Lung (tissue), 12 donors: Measurements from ENCODE around the gene SBF2. TPM values are rescaled to one million over a fixed set of nuclear protein-coding genes. Genes with fewer than 3 reads are reported as not detected.

Source experiments
- ATAC-seq: fragments of 200-7000 bp; cut with Tn5 transposase; one replicate; pipeline ENCODE4 v1.9.1; 2020; ENCODE audit warnings: moderate number of reproducible peaks; ENCODE audit not compliant: insufficient read depth, low FRiP score
- DNase-seq, 3 donors: peaks; one replicate each; pipeline ENCODE4 v3.0.0-alpha.2; 2013 to 2017
- H3K27ac ChIP-seq, 2 donors: one replicate each; pipeline ENCODE4 v1.5.1; 2013; ENCODE audit warnings: mild to moderate bottlenecking in 2 of 2, moderate library complexity in 2 of 2, control low read depth in 1 of 2, inconsistent platforms in 1 of 2, low read depth in 1 of 2, low read length in 1 of 2
- H3K27me3 ChIP-seq, 3 donors: one replicate each; pipeline ENCODE4 v1.5.1; 2013; ENCODE audit warnings: low read length in 2 of 3; ENCODE audit not compliant: control insufficient read depth in 3 of 3, insufficient read depth in 3 of 3
- H3K36me3 ChIP-seq, 4 donors: one replicate each; pipeline ENCODE4 v1.5.1; 2013; ENCODE audit warnings: low read length in 4 of 4, mild to moderate bottlenecking in 1 of 4, moderate library complexity in 1 of 4; ENCODE audit not compliant: control insufficient read depth in 4 of 4, insufficient read depth in 4 of 4
- H3K4me1 ChIP-seq, 5 donors: one replicate each; pipeline ENCODE4 v1.5.1; 2013; ENCODE audit warnings: low read length in 5 of 5, mild to moderate bottlenecking in 2 of 5, moderate library complexity in 1 of 5; ENCODE audit not compliant: control insufficient read depth in 5 of 5, insufficient read depth in 5 of 5
- H3K4me3 ChIP-seq: one replicate; pipeline ENCODE4 v1.5.1; 2013; ENCODE audit warnings: mild to moderate bottlenecking, control low read depth, moderate library complexity
- H3K9ac ChIP-seq, 2 donors: one replicate each; pipeline ENCODE4 v1.5.1; 2013; ENCODE audit warnings: low read length in 2 of 2, control low read depth in 1 of 2; ENCODE audit not compliant: insufficient read depth in 1 of 2
- H3K9me3 ChIP-seq, 4 donors: one replicate each; pipeline ENCODE4 v1.5.1; 2013; ENCODE audit warnings: low read length in 3 of 4, mild to moderate bottlenecking in 1 of 4, moderate library complexity in 1 of 4; ENCODE audit not compliant: control insufficient read depth in 4 of 4, insufficient read depth in 3 of 4
- CTCF ChIP-seq: IDR thresholded peaks from 2 replicates; pipeline ENCODE4 v1.5.1; 2012; ENCODE audit warnings: mild to moderate bottlenecking; ENCODE audit errors: control extremely low read depth, extremely low read depth
- WGBS, 2 donors: extraction: QIAGEN DNeasy Blood & Tissue Kit; methylation state at CpG; one replicate each; pipeline ENCODE4 v1.1.7; 2013; 5-methylcytosine and 5-hydroxymethylcytosine counted together
- polyA plus RNA-seq, 2 donors: library from polyadenylated mRNA; stranded (reverse); fragments of 200-250 nt; gene quantifications; one replicate each; pipeline ENCODE4 v1.2.1, GENCODE V29; 2013
- total RNA-seq, 2 donors: library from RNA; depleted of rRNA in 1 of 2; stranded (reverse); fragments of >200 nt in 1 of 2; gene quantifications; one replicate each; pipeline ENCODE4 v1.2.1, GENCODE V29; 2014 to 2021
- donor health status: control.
- donor health status: control.
- donor health status: Bipolar disorder and iron deficiency.
- donor health status: healthy.
- donor health status: DM: yes; HTN: yes; CAD: no.

The SBF2 gene
- total and polyA plus RNA-seq, 4 donors = 4.4 to 104 (median 24.9) TPM

GRCh38 chr11:10221342-10221741 is 72.7 kb downstream of the SBF2 start:
- no peak for TF ChIP-seq CTCF
- no peak overlapping the region for H3K27ac ChIP-seq
- H3K9ac ChIP-seq = no peak overlapping the region
- DNase-seq (no peak), ATAC-seq (no peak)
- no peaks in the 10 kb centered on the region for H3K9me3 ChIP-seq
- no peaks in the 10 kb centered on the region for H3K36me3 ChIP-seq
- H3K4me1 ChIP-seq = no peaks in the 10 kb centered on the region
- H3K27me3 ChIP-seq = no peaks in the 10 kb centered on the region
- H3K4me3 ChIP-seq = no peak overlapping the region
- 97 to 100% methylated on average over 2 of the region's 2 CpGs for WGBS, 2 donors

- DNase-seq (no peak), ATAC-seq (no peak)
These were observed 82.5 kb downstream of the SBF2 start for GRCh38 chr11:10211470-10211869.

DNA sequence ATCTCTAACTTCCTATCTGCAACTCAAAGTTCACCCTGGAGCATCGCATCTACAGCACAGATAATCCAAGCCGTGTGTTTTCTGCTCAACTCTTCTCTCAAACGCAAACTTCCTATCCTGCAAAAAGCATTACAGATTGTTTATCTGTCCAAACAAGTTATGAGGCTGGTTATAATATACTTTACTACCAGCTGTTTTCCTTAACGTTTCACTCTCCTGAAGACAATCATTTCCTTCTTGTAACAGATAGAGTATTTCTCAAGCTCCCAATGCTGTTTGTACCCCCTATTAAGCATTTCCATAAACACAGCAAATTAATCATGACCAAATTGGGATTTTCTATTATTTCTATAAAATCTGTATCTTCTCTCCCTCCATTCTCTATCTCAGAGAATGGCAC is 84.7 kb downstream of the SBF2 start:
- Histone ChIP-seq H3K9ac (peak overlapping the region in 1 of 2 donors; percentile 42), H3K4me3 (no peak overlapping the region), H3K27ac (no peak overlapping the region), H3K9me3 (peaks cover 0 to 5% (median 0%) of the 10 kb centered on the region in 4 donors), H3K36me3 (no peaks in the 10 kb centered on the region), H3K27me3 (no peaks in the 10 kb centered on the region), H3K4me1 (peaks cover 0 to 35% (median 7%) of the 10 kb centered on the region in 5 donors)
- no peak for TF ChIP-seq CTCF
- 65 to 77% methylated on average over 4 of the region's 4 CpGs for WGBS, 2 donors
- ATAC-seq (no peak), DNase-seq (peak in 2 of 3 donors; percentile 89 to 95)

More at GRCh38 chr11:10211470-10211869, 82.5 kb downstream of the SBF2 start:
- Histone ChIP-seq H3K27me3 (no peaks in the 10 kb centered on the region), H3K4me1 (peaks cover 0 to 35% (median 5%) of the 10 kb centered on the region in 5 donors), H3K9me3 (no peaks in the 10 kb centered on the region), H3K9ac (no peak overlapping the region), H3K4me3 (no peak overlapping the region), H3K27ac (no peak overlapping the region), H3K36me3 (no peaks in the 10 kb centered on the region)
- TF ChIP-seq CTCF = no peak
- 92 to 94% methylated on average over 3 of the region's 3 CpGs for WGBS, 2 donors

DNA sequence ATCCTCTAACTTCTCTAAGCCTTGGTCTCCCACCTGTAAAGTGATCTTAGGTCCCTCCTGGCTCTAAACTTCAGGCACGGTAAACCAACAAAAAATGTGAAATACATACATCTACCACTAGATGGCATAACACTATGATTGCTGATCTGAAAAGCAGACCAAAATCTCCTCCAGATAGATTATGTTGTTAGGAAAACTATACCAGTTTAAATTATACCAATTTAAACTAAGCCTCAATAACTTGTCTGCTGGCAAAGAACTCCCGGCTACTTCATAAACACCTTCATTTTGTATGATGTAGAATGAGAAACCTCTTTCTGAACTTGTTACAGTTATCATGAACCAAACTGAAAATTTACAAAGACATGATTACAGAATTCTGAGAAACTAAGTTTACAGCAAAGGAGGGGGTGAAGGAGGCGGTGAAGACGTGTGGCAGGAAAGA is 85.9 kb downstream of the SBF2 start:
- DNase-seq = peak; percentile 41 to 73 (median 67)

More for the DNA sequence above, 85.9 kb downstream of the SBF2 start:
- no peak for ATAC-seq
- Histone ChIP-seq H3K4me3 (no peak overlapping the region), H3K9ac (peak overlapping the region in 1 of 2 donors; percentile 26), H3K27me3 (no peaks in the 10 kb centered on the region), H3K27ac (no peak overlapping the region), H3K36me3 (peaks cover 0 to 1% (median 0%) of the 10 kb centered on the region in 4 donors), H3K9me3 (peaks cover 0 to 14% (median 0%) of the 10 kb centered on the region in 4 donors), H3K4me1 (peaks cover 0 to 35% (median 5%) of the 10 kb centered on the region in 5 donors)
- TF ChIP-seq CTCF = peak; percentile 64
- 14 to 21% methylated on average over 4 of the region's 4 CpGs for WGBS, 2 donors
